ENCODE measurements around the gene CCSER2.
"Not testable (repeated sequence)": the region's sequence is repeated elsewhere in the genome, so short reads cannot be mapped to it uniquely, and the experiment has no call there.

Gene CCSER2

DNA sequence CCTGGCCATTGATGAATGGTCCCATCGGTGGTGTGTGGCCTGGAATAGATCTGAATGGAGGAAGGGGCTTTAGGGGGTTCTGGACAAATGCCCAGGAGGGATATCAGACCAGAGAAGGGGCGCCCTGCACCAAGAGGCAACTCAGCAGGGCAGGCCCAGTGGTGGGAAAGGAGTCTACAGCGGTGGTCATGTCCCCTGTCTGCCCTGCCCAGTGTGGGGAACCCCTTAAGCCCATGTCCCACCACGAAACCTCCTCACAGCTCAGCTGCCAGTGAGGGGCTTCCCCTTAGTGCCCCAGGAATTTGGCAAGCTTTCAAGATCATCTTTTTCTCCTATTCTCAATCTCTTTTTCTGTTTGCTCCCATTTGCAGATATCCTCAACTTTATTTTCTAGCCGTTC is 14.1 kb upstream of the CCSER2 start:
- DNase-seq (ENCODE audit: low read depth), result no peak

DNA sequence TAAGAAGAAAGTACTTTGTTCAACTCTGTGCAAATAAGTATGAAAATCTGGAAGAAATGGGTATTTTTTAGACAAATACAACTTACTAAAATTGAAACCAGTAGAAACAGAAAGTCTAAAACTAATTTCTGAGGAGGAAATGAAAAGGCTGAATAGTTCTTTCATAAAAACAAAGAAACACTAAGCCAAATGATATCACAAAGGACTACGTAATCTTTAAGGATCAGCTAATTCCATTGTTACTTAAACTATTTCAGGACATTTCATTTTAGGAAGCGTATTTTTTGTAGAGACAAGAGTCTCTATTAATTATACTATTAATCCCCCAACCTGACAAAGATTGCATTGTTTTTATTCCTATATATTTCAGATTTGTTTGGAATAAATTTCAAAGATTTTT is 11.2 kb upstream of the CCSER2 start:
- DNase-seq (ENCODE audit: low read depth), result no peak

DNA sequence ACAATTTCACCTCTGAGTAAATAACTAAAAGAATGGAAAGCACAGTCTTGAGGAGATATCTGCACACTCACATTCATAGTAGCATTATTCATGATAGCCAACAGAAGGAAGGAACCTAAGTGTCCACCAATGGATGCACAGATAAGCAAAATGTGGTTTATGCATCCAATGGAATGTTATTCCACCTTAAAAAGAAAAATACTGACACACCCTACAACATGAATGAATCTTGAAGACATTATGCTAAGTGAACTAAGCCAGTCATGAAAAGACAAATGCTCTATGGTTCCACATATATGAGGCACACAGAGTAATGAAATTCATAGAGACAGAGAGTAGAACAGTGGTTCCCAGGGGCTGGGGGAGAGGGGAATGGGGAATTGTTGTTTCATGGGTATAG is 6.5 kb upstream of the CCSER2 start:
- no peak for DNase-seq (ENCODE audit: low read depth)

DNA sequence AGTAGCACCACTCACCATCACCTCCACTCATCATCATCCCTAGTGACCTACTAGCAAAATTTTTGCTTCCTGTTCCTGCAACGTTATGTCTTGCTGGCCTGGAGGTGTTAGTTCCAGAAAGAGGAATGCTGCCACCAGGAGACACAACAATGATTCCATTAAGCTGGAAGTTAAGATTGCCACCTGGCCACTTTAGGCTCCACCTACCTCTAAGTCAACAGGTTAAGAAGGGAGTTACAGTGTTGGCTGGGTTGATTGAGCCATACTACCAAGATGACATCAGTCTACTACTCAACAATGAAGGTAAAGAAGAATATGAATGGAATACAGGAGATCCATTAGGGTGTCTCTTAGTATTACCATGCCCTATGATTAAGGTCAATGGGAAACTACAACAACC is 4.8 kb upstream of the CCSER2 start:
- not testable (repeated sequence) for DNase-seq (ENCODE audit: low read depth)

DNA sequence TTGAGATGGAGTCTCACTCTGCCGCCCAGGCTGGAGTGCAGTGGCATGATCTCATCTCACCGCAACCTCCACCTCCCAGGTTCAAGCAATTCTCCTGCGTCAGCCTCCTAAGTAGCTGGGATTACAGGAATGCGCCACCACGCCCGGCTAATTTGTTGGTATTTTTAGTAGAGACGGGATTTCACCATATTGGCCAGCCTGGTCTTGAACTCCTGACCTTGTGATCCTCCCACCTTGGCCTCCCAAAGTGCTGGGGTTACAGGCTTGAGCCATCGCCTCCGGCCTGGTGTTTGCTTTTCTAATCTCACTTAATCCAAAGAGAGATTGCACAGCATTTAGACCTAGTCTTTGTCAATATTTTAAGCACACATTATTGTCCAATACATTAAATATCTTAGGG is 1.4 kb upstream of the CCSER2 start:
- not testable (repeated sequence) for DNase-seq (ENCODE audit: low read depth)

DNA sequence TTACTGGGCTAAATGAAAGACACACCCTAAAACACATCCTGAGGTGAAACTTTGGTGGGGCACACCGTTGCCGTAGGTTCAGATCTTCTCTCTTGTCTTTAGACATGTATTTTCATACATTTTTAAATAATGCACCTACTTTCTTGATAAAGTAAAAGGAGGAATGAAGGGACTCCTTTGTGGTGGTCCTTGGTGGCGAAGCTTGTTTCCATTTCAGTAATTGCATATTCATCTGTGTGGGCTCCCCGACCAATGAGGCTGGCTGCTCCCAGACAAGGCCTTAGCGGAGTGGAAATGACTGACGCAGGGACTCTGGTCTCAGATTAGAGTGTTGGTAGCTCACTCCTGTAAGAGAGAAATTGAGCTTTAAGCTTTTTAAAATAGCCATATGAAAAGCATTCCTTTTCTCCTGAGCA is 815 bp downstream of the CCSER2 start:
- no peak for DNase-seq (ENCODE audit: low read depth)

DNA sequence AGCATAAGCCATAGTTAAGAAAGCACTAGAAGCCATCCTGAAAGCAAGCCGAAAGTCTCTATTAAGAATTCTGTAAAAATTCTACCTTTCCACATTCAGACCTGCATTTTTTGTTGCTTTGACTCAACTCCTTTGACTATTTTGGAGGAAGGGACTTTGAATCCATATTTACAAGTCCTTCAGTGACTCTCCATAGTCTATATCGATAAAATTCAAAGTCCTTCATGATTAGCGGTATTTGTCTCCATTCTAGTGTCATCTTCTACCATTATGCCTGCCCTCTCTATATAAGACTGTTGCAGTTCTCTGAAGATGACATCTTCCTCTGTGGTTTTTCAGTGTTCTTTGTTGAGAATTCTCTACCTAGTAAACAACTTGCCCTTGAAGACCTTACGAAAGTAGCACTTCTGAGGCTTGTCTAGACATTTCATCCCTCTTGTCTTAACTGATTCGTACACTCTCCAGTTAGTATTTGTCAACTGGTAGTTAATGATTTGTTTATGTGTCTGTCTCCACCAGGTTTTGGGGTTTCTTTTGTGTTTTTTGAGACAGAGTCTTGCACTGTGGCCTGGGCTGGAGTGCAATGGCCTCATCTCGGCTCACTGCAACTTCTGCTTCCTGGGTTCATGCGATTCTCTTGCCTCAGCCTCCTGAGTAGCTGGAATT is 1.7 kb downstream of the CCSER2 start:
- DNase-seq (ENCODE audit: low read depth), result no peak

DNA sequence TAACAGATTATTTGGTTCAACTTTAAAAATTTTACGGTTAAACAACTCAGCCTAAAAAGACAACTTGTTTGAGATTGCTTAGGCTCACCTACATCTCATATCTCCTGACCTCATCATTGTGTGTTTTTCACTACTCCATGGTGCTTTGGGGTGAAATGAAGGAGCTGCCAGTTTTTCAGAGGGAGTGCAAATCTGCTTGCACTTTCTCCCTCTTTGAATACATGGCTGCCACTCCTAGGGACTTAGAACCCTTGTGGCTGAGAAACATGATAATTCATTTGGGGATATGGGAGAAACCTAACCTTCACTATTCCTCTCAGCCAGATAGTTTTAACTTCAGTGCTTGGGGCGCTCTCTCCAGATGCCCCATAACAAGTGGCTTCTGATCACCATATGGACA is 2.7 kb downstream of the CCSER2 start:
- no peak for DNase-seq (ENCODE audit: low read depth)

DNA sequence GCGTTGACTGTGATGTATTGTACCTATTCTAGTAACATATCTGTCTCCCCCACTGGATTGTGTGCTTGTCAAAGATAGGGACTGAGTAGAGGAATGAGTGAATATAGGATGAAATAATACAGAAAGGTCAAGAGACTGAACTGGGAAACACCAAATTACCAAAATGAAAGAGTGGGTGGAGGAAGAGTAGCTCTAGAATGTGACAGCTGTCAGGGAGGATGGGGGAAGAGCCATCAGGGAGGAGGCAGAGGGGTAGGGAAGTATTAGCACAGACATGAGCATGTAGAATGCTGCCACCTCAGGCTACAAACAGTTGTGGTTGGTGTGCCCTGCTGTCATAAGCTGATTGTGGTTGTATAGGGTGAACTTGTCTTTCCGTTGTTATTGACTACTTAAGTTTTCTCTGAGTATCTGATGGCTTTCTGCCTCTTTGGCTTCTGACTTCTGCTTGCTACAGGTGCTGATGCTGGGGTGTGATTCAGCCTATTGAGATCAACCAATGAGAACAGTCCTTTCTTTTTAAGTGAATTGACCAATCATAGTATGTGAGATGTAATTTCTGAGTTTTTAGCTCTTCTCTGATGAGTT is 5.6 kb downstream of the CCSER2 start:
- DNase-seq (ENCODE audit: low read depth), result no peak

DNA sequence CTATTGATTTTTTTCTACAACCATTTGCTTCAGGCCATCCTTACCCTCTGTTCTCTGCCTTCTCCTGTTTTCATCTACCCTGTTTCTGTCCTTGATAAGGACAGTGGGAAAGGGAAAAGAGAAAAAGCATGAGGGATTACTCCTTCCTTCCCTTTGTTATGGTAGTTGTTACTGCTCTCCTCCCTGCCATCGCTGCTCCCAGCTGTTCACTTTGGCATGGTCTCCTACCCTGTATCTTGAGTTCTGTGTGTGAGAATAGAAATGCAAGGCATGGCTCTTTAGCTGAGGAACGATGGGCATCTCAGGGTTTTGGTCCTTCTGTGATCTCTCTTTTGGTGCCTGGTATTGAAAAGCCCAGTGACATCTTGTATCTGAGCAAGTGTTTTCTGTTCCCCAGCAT is 6.4 kb downstream of the CCSER2 start:
- DNase-seq (ENCODE audit: low read depth), result no peak

DNA sequence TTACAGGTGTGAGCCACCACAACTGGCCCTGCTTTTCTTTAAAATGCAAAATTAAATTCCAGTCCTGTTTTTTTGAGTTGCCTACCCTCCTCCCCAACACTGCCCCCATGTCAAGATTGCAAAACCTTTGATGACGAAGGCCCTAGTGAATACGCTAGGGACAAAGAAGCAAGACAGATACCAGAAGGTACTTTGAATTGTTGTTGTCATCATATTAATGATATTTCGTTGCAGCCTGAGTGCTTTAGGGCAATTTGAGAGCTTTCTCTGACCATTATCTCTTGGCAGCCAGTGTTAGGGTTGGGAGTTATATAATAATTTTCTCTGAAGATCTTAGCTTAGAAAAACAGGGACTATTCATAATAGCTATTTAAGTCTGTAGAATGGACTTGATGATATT is 7.1 kb downstream of the CCSER2 start:
- DNase-seq (ENCODE audit: low read depth), result no peak

DNA sequence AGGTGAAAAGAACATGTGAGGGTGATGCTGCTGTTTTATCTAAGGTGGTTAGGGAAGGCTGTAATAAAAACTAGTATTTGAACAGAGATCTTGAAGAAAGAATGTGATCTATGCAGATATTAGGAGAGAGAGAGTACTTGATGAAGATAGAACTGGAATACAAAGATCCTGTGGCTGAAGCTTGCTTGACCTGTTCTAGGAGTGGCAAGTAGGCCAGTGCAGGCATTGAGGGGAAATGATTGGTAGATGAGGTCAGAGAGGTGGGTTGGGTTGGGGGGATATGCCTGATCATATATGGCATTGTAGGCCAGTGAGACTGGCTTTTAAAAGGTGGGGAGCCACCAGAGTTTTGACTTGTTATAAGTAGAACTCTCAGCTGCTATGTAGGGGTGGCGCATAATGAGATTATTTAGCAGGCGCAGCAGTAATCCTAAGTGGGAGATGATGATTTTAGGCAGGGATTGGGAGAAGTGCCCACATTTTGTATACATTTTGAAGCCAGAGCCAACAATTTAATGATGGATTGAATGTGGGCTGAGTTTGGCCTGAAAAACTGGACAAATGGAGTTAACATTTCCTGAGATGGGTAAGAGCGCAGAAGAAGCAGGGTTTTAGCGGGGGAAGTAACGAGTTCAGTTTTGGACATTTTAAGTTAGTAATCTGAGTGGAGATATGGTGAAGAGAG is 8.2 kb downstream of the CCSER2 start:
- DNase-seq (ENCODE audit: low read depth), result no peak

DNA sequence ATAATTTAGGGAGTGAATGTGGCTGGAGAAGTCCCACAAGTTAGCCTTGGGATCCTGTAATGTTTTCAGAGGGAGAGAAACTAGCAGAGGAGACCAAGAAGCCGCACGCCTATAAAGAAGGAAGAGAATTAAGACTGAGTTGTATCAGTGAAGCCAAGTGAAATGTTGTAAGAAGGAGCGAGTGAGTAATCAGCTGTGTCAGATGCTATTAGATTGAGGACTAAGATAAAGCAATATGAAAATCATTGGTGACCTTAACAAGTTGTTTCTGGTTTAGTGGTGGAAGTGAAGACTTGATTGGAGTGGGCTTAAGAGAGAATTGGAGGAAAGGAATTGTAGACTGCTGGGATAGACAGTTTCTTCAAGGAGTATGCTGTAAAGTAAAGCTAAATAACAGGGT is 8.8 kb downstream of the CCSER2 start:
- no peak for DNase-seq (ENCODE audit: low read depth)

DNA sequence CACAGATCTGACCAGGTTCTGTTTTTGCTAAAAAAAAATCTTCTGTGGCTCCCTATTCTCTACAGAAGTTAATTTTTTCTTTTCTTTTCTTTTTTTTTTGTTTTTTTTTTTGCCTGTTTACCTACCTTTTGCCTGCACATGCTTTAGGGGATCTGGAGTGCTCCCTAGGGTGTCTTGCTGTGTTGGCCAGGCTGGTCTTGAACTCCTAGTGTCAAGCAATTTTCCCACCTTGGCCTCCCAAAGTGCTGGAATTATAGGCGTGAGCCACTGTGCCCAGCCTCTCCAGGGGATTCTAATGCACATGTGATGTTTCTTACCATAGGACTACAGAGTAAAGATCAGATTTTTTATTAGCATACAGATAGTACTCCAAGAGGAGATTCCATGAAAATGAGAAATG is 10.6 kb downstream of the CCSER2 start:
- DNase-seq (ENCODE audit: low read depth), result no peak

DNA sequence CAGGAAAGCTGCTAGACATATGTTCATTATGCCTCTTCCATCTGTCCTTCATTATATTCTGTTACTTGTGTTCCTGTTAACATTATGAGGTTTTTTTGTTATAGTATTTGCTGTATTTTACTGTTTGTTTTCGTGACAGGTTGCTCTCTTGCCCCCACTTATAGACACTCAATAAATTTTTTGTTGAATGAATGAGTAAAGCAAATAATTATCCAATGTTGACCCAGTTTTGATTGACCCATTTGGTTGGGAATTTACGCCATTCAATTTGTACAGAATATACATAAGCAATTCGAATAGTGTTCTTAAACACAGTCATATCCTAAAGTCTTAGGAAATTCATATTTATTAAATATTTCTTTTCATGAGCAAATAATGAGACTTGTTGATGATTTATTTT is 11.8 kb downstream of the CCSER2 start:
- no peak for DNase-seq (ENCODE audit: low read depth)

DNA sequence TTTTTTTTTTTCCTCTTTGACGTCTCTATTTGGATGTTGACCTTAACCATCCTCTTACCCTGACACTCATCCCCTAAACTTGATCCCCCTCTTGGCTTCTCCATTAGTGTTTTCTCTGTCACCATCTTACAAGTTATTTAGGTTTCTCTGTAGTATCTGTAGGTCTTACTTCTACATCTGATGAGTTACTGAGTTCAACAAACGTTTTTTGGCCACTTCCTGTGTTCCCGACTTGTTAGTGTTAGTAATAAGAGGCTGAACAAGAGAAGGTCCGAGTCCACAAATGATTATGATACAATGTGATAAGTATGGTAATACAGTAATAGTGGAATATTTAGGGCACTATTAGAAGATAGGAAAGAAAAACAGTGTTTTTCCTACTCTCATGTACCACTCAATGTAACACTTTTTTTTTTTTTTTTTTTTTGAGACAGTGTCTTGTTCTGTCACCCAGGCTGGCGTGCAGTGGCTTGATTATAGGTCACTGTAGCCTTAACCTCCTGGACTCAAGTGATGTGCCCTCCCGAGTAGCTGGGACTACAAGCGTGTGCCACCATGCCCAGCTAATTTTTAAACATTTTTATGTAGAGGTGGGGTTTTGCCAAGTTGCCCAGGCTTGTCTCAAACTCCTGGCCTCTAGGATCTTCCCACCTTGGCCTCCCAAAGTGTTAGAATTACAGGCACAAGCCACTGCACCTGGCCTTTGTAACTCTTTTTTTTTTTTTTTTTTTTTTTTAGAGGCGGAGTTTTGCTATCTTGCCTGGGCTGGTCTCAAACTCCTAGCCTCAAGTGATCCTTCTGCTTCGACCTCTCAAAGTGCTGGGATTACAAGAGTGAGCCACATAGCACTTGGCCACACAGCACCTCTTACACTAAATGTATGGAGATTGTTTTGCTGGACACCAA is 12.5 kb downstream of the CCSER2 start:
- DNase-seq (ENCODE audit: low read depth), result no peak

DNA sequence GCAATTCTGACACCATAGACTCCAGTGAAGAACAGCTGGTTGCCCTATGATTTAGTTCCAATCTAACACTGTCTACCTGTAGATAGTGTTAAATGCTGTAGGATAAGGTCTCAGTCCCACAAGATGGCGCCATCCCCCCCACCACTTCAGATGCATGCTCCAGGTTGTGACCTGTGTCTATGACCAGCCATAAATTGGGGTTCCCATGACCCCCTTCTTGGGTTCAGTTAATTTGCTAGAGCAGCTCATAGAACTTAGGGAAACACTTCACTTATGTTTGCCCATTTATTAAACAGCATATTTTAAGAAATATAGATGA is 13.1 kb downstream of the CCSER2 start:
- DNase-seq (ENCODE audit: low read depth), result no peak

DNA sequence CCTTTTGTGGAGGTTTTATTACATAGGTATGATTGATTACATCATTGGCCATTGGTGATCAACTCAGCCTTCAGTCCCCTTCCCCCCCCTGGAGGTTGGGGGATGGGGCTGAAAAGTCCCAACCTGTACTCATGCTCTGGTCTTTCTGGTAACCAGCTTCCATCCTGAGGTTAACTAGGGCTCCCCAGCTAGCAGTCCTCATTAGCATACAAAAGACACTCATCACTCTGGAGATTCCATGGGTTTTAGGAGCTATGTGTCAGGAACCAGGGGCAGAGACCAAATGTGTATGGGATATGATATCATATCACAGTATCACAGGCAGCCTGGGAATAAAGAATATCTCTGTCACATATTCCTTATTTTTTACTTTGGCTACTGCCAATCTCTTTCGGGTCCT is 13.6 kb downstream of the CCSER2 start:
- DNase-seq (ENCODE audit: low read depth), result no peak

DNA sequence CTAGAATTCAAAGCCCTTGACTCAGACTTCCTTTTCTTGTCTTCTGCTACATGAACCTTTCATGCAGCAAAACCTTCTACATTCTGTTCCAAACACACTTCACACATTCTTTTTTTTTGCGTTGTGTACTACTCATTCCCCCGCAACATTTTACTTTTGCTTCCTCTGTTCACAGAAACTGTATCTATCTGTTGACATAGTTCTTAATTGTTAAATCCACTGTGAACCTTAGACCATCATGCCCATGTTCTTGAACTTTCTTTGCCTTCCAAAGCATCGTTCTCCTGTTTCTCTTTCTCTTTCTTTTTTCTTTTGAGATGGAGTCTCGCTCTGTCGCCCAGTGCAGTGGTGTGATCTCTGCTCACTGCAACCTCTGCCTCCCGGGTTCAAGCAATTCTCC is 14.2 kb downstream of the CCSER2 start:
- DNase-seq (ENCODE audit: low read depth), result no peak

DNA sequence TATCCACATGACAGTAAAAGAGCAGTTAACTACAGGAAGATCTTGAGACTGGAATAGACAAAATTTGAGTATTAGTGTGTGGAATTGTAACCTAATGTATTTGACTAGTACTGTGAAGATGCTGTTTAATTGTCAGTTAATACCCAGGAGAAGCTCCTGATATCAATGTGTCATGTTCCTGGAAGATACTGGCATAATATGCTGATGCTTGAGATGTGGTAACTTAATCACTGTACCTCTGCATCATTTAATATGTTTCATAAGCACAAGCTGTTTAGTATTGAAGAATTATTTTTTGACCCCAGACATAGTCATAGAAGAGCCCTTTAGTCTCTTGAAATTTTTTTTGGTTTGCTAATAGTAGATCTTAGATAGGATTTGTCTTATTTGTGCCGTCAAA is 15.4 kb downstream of the CCSER2 start:
- DNase-seq (ENCODE audit: low read depth), result no peak

DNA sequence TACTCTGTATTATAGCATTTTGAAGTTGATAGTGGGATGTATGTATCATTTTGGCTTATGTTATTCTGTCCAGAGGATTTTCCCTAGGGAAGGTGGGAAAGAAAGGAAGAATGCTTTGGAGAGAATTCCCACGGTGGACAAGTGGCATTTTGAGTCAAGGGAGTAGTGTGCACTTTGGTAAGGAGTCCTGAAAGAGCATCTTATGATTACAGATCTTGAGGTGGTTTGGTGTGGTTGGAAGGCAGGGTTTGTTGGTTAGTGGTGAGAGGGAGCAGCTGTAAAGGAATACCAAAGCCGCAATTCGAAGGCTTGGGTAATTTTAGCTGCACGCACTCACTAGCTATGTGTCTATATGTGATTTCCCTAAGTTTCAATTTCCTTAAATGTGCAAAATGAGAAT is 16.1 kb downstream of the CCSER2 start:
- DNase-seq (ENCODE audit: low read depth), result no peak

DNA sequence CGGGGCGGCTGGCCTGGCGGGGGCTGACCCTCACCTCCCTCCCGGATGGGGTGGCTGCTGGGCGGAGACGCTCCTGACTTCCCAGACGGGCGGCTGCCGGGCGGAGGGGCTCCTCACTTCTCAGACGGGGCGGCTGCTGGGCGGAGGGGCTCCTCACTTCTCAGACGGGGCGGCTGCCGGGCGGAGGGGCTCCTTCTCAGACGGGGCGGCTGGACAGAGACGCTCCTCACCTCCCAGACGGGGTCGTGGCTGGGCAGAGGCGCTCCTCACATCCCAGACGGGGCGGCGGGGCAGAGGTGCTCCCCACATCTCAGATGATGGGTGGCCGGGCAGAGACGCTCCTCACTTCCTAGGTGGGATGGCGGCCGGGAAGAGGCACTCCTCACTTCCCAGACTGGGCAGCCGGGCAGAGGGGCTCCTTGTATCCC is 19.2 kb downstream of the CCSER2 start:
- DNase-seq (ENCODE audit: low read depth), result not testable (repeated sequence)

DNA sequence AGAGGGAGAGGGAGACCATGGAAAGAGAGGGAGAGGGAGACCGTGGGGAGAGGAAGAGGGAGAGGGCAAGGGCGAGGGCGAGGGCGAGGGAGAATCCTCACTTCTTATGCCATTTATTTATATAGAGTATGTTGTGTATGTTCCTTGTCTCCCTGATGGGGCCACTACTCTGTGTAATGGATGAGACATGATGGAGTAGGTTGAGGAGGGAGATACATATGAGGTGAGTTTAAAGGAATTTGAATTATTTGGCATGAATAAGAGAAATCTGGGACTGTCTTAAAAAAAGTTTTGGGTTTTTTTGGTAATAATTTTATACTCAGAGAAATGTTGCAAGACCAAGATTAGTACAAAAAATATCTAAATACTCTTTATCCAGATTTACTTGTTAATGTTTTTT is 20.1 kb downstream of the CCSER2 start:
- no peak for DNase-seq (ENCODE audit: low read depth)
